GM23248 (cell line): ENCODE data around the gene MAN1C1. TPM values are rescaled to one million over a fixed set of nuclear protein-coding genes. Genes with fewer than 3 reads are reported as not detected.

Source experiments
- DNase-seq: peaks from one replicate; pipeline ENCODE4 v3.0.0-alpha.2; 2015
- H2AFZ ChIP-seq: fragments of 200-600 bp; sonication (generic); 2 replicates; pipeline ENCODE4 v1.6.1; 2016; ENCODE audit warnings: antibody characterized with exemption
- H3F3A ChIP-seq: fragments of 200-600 bp; sonication (generic); 2 replicates; pipeline ENCODE4 v1.6.1; 2016; ENCODE audit warnings: mild to moderate bottlenecking, antibody characterized with exemption, mixed run types; ENCODE audit not compliant: insufficient read depth
- H3K27ac ChIP-seq: fragments of 200-600 bp; sonication (generic); 2 replicates; pipeline ENCODE4 v1.5.1; 2016; ENCODE audit warnings: mild to moderate bottlenecking
- H3K27me3 ChIP-seq: fragments of 200-600 bp; sonication (generic); replicated peaks from 2 replicates; pipeline ENCODE4 v1.6.1; 2016; ENCODE audit warnings: mild to moderate bottlenecking; ENCODE audit not compliant: insufficient read depth
- H3K36me3 ChIP-seq: fragments of 200-600 bp; sonication (generic); 2 replicates; pipeline ENCODE4 v1.6.1; 2016; ENCODE audit warnings: low read depth, mild to moderate bottlenecking
- H3K4me1 ChIP-seq: fragments of 200-600 bp; sonication (generic); 2 replicates; pipeline ENCODE4 v1.6.1; 2016; ENCODE audit warnings: mild to moderate bottlenecking; ENCODE audit not compliant: insufficient read depth
- H3K4me2 ChIP-seq: fragments of 200-600 bp; sonication (generic); one replicate; pipeline ENCODE4 v1.6.1; 2016; ENCODE audit warnings: mild to moderate bottlenecking; ENCODE audit not compliant: unreplicated experiment
- H3K4me3 ChIP-seq: fragments of 200-600 bp; sonication (generic); 2 replicates; pipeline ENCODE4 v1.5.1; 2016; ENCODE audit warnings: mild to moderate bottlenecking
- H3K79me2 ChIP-seq: fragments of 200-600 bp; sonication (generic); 2 replicates; pipeline ENCODE4 v1.6.1; 2016; ENCODE audit warnings: mild to moderate bottlenecking; ENCODE audit not compliant: insufficient read depth
- H3K9ac ChIP-seq: fragments of 200-600 bp; sonication (generic); 2 replicates; pipeline ENCODE4 v1.6.1; 2016; ENCODE audit warnings: mild to moderate bottlenecking
- H3K9me2 ChIP-seq: fragments of 200-600 bp; sonication (generic); 2 replicates; pipeline ENCODE4 v1.6.1; 2016; ENCODE audit warnings: mixed run types, mild to moderate bottlenecking, moderate library complexity; ENCODE audit not compliant: insufficient read depth
- H3K9me3 ChIP-seq: fragments of 200-600 bp; sonication (generic); one replicate; pipeline ENCODE4 v1.6.1; 2017; ENCODE audit warnings: low read depth
- H4K20me1 ChIP-seq: fragments of 200-600 bp; sonication (generic); 2 replicates; pipeline ENCODE4 v1.6.0; 2016; ENCODE audit not compliant: insufficient read depth
- EZH2 ChIP-seq: fragments of 200-600 bp; sonication (generic); IDR thresholded peaks from 2 replicates; pipeline ENCODE4 v1.6.1; 2018; ENCODE audit warnings: antibody characterized with exemption, mild to moderate bottlenecking; ENCODE audit not compliant: insufficient read depth, poor library complexity, severe bottlenecking
- EZH2phosphoT487 ChIP-seq: fragments of 200-600 bp; sonication (generic); IDR thresholded peaks from 2 replicates; pipeline ENCODE4 v1.6.1; 2018; ENCODE audit warnings: antibody characterized with exemption, moderate library complexity, mild to moderate bottlenecking, low read depth; ENCODE audit not compliant: insufficient read depth
- WGBS, 2 experiments: methylation state at CpG; one replicate each; pipeline ENCODE4 v1.1.6; 2015 to 2017; ENCODE audit warnings: low lambda C conversion rate in 2 of 2, low coverage in 1 of 2; ENCODE audit errors: missing lambda C conversion rate in 2 of 2; 5-methylcytosine and 5-hydroxymethylcytosine counted together
- in situ Hi-C: fragments of 300-500 bp; cut with MboI; formaldehyde crosslinking; loops from 2 replicates; pipeline ENCODE4 v1.15.0; 2020
- polyA plus RNA-seq: library from polyadenylated mRNA; unstranded; fragments of >200 nt; fragmentation: Nextera tagmentation; extraction: Ambion mirVana; gene quantifications from 2 replicates; pipeline ENCODE4 v1.2.1, GENCODE V29; 2016
- total RNA-seq: library from RNA; depleted of rRNA; stranded (reverse); fragments of >200 nt; shearing (Covaris generic); gene quantifications from 2 replicates; pipeline ENCODE4 v1.2.3, GENCODE V29; 2014

Gene MAN1C1
- total and polyA plus RNA-seq, 2 experiments from 2014 or later, result 0.29 to 1.1 TPM

DNA sequence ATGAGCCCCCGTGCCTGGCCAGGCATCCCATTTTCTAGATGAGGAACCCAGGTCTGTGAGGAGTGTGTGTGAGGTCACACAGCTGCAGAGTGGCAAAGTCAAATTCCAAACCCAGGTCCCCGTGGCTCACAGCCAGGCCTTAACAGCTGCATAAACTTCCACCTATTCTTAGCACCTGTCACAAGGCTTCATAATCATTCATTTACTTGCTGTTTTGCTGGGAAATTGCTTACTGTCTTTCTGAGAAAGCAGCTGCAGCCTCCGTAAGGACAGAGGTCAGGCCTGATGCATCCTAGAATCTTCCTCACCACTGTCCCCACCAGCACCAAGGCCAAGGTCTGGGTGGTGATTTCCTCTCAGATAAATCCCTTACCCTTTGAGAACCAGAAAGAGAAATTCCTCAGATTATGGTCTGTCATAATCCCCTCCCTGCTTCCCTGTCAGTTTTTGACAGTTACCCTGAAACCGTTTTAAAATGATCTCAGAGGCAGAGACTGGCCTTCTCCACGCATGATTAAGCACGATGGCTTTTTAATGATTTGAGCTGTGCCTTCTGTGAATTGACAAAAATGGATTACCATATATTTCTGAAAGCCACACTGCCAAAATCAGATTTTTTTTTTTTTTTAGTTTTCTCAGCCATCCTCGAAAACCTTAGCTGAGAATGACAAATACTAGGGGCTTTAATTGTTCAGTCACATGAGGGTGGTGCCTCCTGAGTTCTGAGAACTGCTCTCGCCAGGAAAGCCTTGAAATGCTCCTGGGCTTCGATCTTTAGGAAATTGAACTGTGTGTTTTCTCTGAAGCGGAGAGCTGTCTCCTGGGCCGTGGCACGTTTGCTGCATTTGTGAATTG, 113.4 kb downstream of the MAN1C1 start:
- H3K27ac ChIP-seq, result no peak overlapping the region
- H3K27me3 ChIP-seq, result no peaks in the 10 kb centered on the region
- in situ Hi-C loops, result no loop called here
- H3K4me1 ChIP-seq, result peaks cover 3% of the 10 kb centered on the region; the same call in 1 of the 2 replicates
- H3K9ac ChIP-seq, result no peak overlapping the region
- no peaks in the 10 kb centered on the region for H3K9me2 ChIP-seq
- no peaks in the 10 kb centered on the region for H3K36me3 ChIP-seq
- no peaks in the 10 kb centered on the region for H3F3A ChIP-seq
- no peak overlapping the region for H3K4me2 ChIP-seq
- DNase-seq, result no peak
- WGBS, 2 experiments, result 49 to 53% methylated on average over 12 of the region's 12 CpGs
- H3K4me3 ChIP-seq, result no peak overlapping the region
- TF ChIP-seq EZH2phosphoT487, result no peak
- no peak for TF ChIP-seq EZH2
- no peaks in the 10 kb centered on the region for H3K9me3 ChIP-seq
- no peaks in the 10 kb centered on the region for H4K20me1 ChIP-seq
- no peak overlapping the region for H2AFZ ChIP-seq
- H3K79me2 ChIP-seq, result no peaks in the 10 kb centered on the region

DNA sequence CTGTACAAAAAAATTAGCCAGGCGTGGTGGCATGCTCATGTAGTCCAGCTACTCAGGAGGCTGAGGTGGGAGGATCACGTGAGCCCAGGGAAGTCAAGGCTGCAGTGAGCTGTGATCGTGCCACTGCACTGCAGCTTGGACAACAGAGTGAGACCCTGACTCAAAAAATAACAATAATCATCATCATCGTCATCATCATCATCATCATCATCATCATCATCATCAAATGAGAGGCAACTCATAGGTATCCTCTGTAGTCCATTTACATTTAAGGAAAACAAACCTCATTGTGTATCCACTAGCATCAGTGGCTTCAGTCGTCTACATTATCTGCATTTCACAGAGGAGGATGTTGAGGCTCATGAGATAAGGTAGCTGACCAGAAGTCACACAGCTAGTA, 114.6 kb downstream of the MAN1C1 start:
- Histone ChIP-seq H4K20me1 (no peaks in the 10 kb centered on the region), H3K27ac (no peak overlapping the region), H3K79me2 (no peaks in the 10 kb centered on the region), H3K9me3 (no peaks in the 10 kb centered on the region), H3K4me3 (no peak overlapping the region), H3K36me3 (no peaks in the 10 kb centered on the region), H3F3A (no peaks in the 10 kb centered on the region), H3K4me1 (peaks cover 3% of the 10 kb centered on the region; the same call in 1 of the 2 replicates), H2AFZ (no peak overlapping the region), H3K4me2 (no peak overlapping the region), H3K27me3 (no peaks in the 10 kb centered on the region), H3K9me2 (no peaks in the 10 kb centered on the region), H3K9ac (no peak overlapping the region)
- no peak for TF ChIP-seq EZH2phosphoT487
- TF ChIP-seq EZH2, result no peak
- DNase-seq, result no peak
- in situ Hi-C loops, result no loop called here
- WGBS, 2 experiments, result 93 to 96% methylated on average over 5 of the region's 5 CpGs

DNA sequence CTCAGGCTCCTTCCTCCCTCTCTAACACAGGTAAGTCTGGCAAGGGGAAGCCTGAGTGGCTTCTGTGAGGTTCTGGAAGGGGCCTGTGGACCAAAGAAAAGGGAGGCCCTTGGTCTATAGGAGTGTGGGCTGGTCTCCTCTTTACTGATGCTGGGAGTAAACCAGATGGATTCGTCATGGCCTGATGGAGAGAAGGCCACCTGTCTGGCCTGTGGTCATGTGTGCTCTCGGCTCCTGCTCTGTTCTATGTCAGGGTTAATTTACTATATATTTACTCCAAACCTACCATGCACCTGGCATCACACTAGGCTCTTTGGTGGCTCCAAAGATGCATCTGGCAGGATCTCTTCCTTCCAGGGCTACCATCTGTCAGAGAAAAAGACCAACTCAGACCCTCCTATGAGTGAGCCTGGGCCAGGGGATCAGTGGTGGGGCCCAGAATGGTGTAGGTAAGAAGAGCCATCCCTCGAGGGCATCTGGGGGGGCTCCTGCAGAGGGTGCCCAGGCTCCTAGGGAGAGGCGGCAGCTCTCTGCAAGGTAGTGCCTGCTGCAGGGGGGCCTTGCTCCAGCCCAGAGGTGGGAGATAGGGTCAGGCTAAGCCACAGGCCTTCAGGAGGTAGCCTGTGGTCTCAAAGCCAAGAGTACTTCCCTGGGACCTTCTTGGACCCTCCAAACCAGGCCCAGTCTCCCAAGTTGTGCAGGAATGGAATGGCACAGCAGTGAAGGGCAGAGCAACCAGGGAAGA, 115.2 kb downstream of the MAN1C1 start:
- WGBS, 2 experiments, result 77 to 82% methylated on average over 4 of the region's 4 CpGs
- peaks cover 3% of the 10 kb centered on the region; the same call in 1 of the 2 replicates for H3K4me1 ChIP-seq

DNA sequence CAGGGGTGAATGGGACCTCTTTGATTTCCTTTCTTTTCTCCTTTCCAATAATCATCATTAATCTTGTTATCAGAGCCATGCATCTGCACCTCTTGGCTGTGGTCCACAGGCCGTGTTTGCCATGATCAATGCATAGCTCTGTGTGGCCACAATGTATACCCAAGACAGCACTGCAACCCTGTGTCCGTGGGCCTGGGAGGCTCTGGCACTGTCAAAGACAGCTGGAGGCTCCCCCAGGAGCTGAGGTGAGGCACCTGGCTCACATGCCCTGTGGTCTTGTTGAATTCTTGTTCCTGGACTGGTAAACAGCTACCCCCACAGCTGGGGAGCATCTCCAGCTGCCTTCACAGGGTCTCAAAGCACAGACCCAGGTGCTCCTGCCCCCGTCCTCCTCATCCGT, 116.2 kb downstream of the MAN1C1 start:
- no peak for DNase-seq
- Histone ChIP-seq H3K79me2 (no peaks in the 10 kb centered on the region), H3K36me3 (no peaks in the 10 kb centered on the region), H3K4me1 (no peaks in the 10 kb centered on the region; the same call in 1 of the 2 replicates), H3K9ac (no peak overlapping the region), H2AFZ (no peak overlapping the region), H3K4me2 (no peak overlapping the region), H3K9me2 (no peaks in the 10 kb centered on the region), H3F3A (no peaks in the 10 kb centered on the region), H3K4me3 (no peak overlapping the region), H3K9me3 (no peaks in the 10 kb centered on the region), H4K20me1 (no peaks in the 10 kb centered on the region), H3K27me3 (no peaks in the 10 kb centered on the region), H3K27ac (no peak overlapping the region)
- WGBS, 2 experiments, result 83 to 85% methylated on average over 4 of the region's 4 CpGs
- in situ Hi-C loops, result no loop called here
- TF ChIP-seq EZH2 (no peak), EZH2phosphoT487 (no peak)

More for the DNA sequence above, 115.2 kb downstream of the MAN1C1 start:
- no peaks in the 10 kb centered on the region for H3F3A ChIP-seq
- H3K79me2 ChIP-seq, result no peaks in the 10 kb centered on the region
- H3K4me3 ChIP-seq, result no peak overlapping the region
- in situ Hi-C loops, result no loop called here
- no peak for TF ChIP-seq EZH2
- TF ChIP-seq EZH2phosphoT487, result no peak
- H2AFZ ChIP-seq, result no peak overlapping the region
- H3K9me2 ChIP-seq, result no peaks in the 10 kb centered on the region
- no peak overlapping the region for H3K4me2 ChIP-seq
- no peaks in the 10 kb centered on the region for H3K27me3 ChIP-seq
- DNase-seq, result no peak
- no peaks in the 10 kb centered on the region for H4K20me1 ChIP-seq
- H3K27ac ChIP-seq, result no peak overlapping the region
- H3K9me3 ChIP-seq, result no peaks in the 10 kb centered on the region
- H3K36me3 ChIP-seq, result no peaks in the 10 kb centered on the region
- no peak overlapping the region for H3K9ac ChIP-seq
